Testis (tissue), 2 donors: ENCODE results near the gene CDH1.

ENCODE experiments used
- CTCF ChIP-seq, 3 experiments: fragments of 450-650 bp in 2 of 3; fragments of 200-600 bp in 1 of 3; sonication (generic) in 1 of 3; IDR thresholded peaks; one replicate each; pipeline ENCODE4 v1.5.1; 2016 to 2019; ENCODE audit warnings: antibody characterized with exemption in 3 of 3, mild to moderate bottlenecking in 2 of 3, moderate library complexity in 1 of 3
- POLR2A ChIP-seq: fragments of 450-650 bp; IDR thresholded peaks from one replicate; pipeline ENCODE4 v1.6.1; 2017; ENCODE audit warnings: antibody characterized with exemption, mild to moderate bottlenecking, moderate library complexity

GRCh38 chr16:68732042-68732680 lies 4.9 kb upstream of the CDH1 start:
- TF ChIP-seq CTCF (IDR thresholded peaks at IDR 0.05) (no peak), POLR2A (no peak)
